PC-9 (cell line): ENCODE data around the gene ZFR2. TPM values are rescaled to one million over a fixed set of nuclear protein-coding genes. Genes with fewer than 3 reads are reported as not detected.
A peak's percentile ranks its signal among the peaks of the same experiment; 100 is the strongest.

ENCODE experiments used
- BruUV-seq: library from RNA; stranded (reverse); fragments of 400-500 nt; replicated peaks from 2 replicates; lab custom pipeline; 2021; lab: Mats Ljungman, UMichigan
- CTCF ChIA-PET: fragments of 300-600 bp; sonication (Branson Sonifier 250); formaldehyde crosslinking; loops from one replicate; lab custom pipeline; 2022; ENCODE audit warnings: antibody characterized with exemption; lab: Charles Lee
- POLR2A ChIA-PET: fragments of 300-600 bp; sonication (Branson Sonifier 250); formaldehyde crosslinking; loops from one replicate; lab custom pipeline; 2022; ENCODE audit warnings: antibody characterized with exemption; ENCODE audit not compliant: unreplicated experiment; lab: Charles Lee
- DNase-seq, 2 experiments: peaks; one replicate each; pipeline versions ENCODE4 v3.0.0 to v3.0.0-alpha.2; 2015 to 2022; ENCODE audit warnings: mixed read lengths in 1 of 2
- H2AFZ ChIP-seq: fragments of 200-600 bp; sonication (generic); 2 replicates; pipeline ENCODE4 v1.8.1; 2017; ENCODE audit warnings: antibody characterized with exemption
- H3F3A ChIP-seq: fragments of 200-600 bp; sonication (generic); 2 replicates; pipeline ENCODE4 v1.8.1; 2017; ENCODE audit warnings: antibody characterized with exemption, mild to moderate bottlenecking, low read depth; ENCODE audit not compliant: insufficient read depth
- H3K27ac ChIP-seq: fragments of 200-600 bp; sonication (generic); 2 replicates; pipeline ENCODE4 v1.6.1; 2016; ENCODE audit warnings: mixed run types
- H3K27me3 ChIP-seq: fragments of 200-600 bp; sonication (generic); 2 replicates; pipeline ENCODE4 v1.6.1; 2016; ENCODE audit warnings: low read depth, mixed run types; ENCODE audit not compliant: insufficient read depth
- H3K36me3 ChIP-seq: fragments of 200-600 bp; sonication (generic); 2 replicates; pipeline ENCODE4 v1.6.1; 2016; ENCODE audit warnings: low read depth, mixed run types
- H3K4me1 ChIP-seq: fragments of 200-600 bp; sonication (generic); replicated peaks from 2 replicates; pipeline ENCODE4 v1.6.1; 2016; ENCODE audit warnings: mixed run types; ENCODE audit not compliant: insufficient read depth
- H3K4me2 ChIP-seq: fragments of 200-600 bp; sonication (generic); 2 replicates; pipeline ENCODE4 v1.6.1; 2017; ENCODE audit warnings: mixed run types
- H3K4me3 ChIP-seq: fragments of 200-600 bp; sonication (generic); 2 replicates; pipeline ENCODE4 v1.6.1; 2016; ENCODE audit warnings: mixed run types
- H3K79me2 ChIP-seq: fragments of 200-600 bp; sonication (generic); 2 replicates; pipeline ENCODE4 v1.6.1; 2017; ENCODE audit warnings: low read depth, mixed run types
- H3K9me2 ChIP-seq: fragments of 200-600 bp; sonication (generic); 2 replicates; pipeline ENCODE4 v1.8.1; 2017; ENCODE audit warnings: mild to moderate bottlenecking; ENCODE audit not compliant: insufficient read depth
- H3K9me3 ChIP-seq: fragments of 200-600 bp; sonication (generic); 2 replicates; pipeline ENCODE4 v1.8.1; 2016; ENCODE audit warnings: low read depth; ENCODE audit not compliant: insufficient read depth
- H4K20me1 ChIP-seq: fragments of 200-600 bp; sonication (generic); 2 replicates; pipeline ENCODE4 v1.8.1; 2017; ENCODE audit not compliant: insufficient read depth
- CTCF ChIP-seq: fragments of 200-600 bp; sonication (generic); conservative IDR thresholded peaks from 2 replicates; pipeline ENCODE4 v1.6.1; 2017; ENCODE audit warnings: mixed run types, antibody characterized with exemption, mild to moderate bottlenecking, moderate library complexity
- EZH2 ChIP-seq: fragments of 200-600 bp; sonication (generic); IDR thresholded peaks from 2 replicates; pipeline ENCODE4 v1.8.0; 2017; ENCODE audit warnings: antibody characterized with exemption, low read depth
- intact Hi-C: fragments of 100-400 bp; cut with micrococcal nuclease; formaldehyde crosslinking; loops from one replicate; pipeline ENCODE4 v1.10.0; 2022; ENCODE audit not compliant: unreplicated experiment
- total RNA-seq: library from RNA; stranded (reverse); gene quantifications from 2 replicates; pipeline ENCODE4 v1.2.3, GENCODE V29; 2021

Gene ZFR2
- total RNA-seq, 1 experiment from 2014 or later: not detected

- Histone ChIP-seq H3K27ac (no peak overlapping the region), H3K79me2 (no peaks in the 10 kb centered on the region), H3K4me1 (no peaks in the 10 kb centered on the region), H3K4me2 (no peak overlapping the region), H3K27me3 (peaks cover 29% of the 10 kb centered on the region; the same call in 1 of the 2 replicates), H3K4me3 (no peak overlapping the region), H3K36me3 (no peaks in the 10 kb centered on the region), H3F3A (no peaks in the 10 kb centered on the region), H2AFZ (no peak overlapping the region), H3K9me2 (no peaks in the 10 kb centered on the region), H4K20me1 (no peaks in the 10 kb centered on the region), H3K9me3 (no peaks in the 10 kb centered on the region)
- POLR2A ChIA-PET: interaction anchor here (0.7 kb wide), 1 partner anchor 39 kb away, joined by 4 read pairs; no protein-coding TSS in a partner anchor
- intact Hi-C loops: no loop called here
- TF ChIP-seq CTCF (peak; percentile 92), EZH2 (no peak)
- peak in 1 of 2 experiments; percentile 56 for DNase-seq
- BruUV-seq: no TSS peak
- CTCF ChIA-PET: interaction anchor here (0.6 kb wide), 3 partner anchors 104 to 921 kb away, joined by 3 to 7 read pairs (median 4); no protein-coding TSS in a partner anchor
Observed at GRCh38 chr19:3821857-3822364, 46.9 kb downstream of the ZFR2 start.

- no peak for DNase-seq
- ChIA-PET CTCF (no interaction called here), POLR2A (no interaction called here)
- H3K79me2 ChIP-seq: no peaks in the 10 kb centered on the region
- H3K36me3 ChIP-seq: no peaks in the 10 kb centered on the region
- intact Hi-C loops: no loop called here
- H2AFZ ChIP-seq: no peak overlapping the region
- TF ChIP-seq CTCF: no peak
- TF ChIP-seq EZH2: no peak
- no peak overlapping the region for H3K4me3 ChIP-seq
- H4K20me1 ChIP-seq: no peaks in the 10 kb centered on the region
- H3K27ac ChIP-seq: no peak overlapping the region
- peaks cover 29% of the 10 kb centered on the region; the same call in 1 of the 2 replicates for H3K27me3 ChIP-seq
- no peaks in the 10 kb centered on the region for H3K9me3 ChIP-seq
- H3F3A ChIP-seq: no peaks in the 10 kb centered on the region
- no peaks in the 10 kb centered on the region for H3K9me2 ChIP-seq
- no peak overlapping the region for H3K4me2 ChIP-seq
- no peaks in the 10 kb centered on the region for H3K4me1 ChIP-seq
- no TSS peak for BruUV-seq
Observed at GRCh38 chr19:3821156-3821555, 47.7 kb downstream of the ZFR2 start.

GRCh38 chr19:3819989-3820388, 48.8 kb downstream of the ZFR2 start:
- intact Hi-C loops: no loop called here

More at GRCh38 chr19:3819989-3820388, 48.8 kb downstream of the ZFR2 start:
- Histone ChIP-seq H3K27me3 (peaks cover 29% of the 10 kb centered on the region; the same call in 1 of the 2 replicates), H3K4me1 (no peaks in the 10 kb centered on the region), H2AFZ (no peak overlapping the region), H3K27ac (no peak overlapping the region), H3K4me2 (no peak overlapping the region), H4K20me1 (no peaks in the 10 kb centered on the region), H3K79me2 (no peaks in the 10 kb centered on the region), H3K4me3 (no peak overlapping the region), H3K36me3 (no peaks in the 10 kb centered on the region), H3K9me2 (no peaks in the 10 kb centered on the region), H3F3A (no peaks in the 10 kb centered on the region), H3K9me3 (no peaks in the 10 kb centered on the region)
- BruUV-seq: no TSS peak
- ChIA-PET CTCF (no interaction called here), POLR2A (no interaction called here)
- no peak for TF ChIP-seq CTCF
- no peak for TF ChIP-seq EZH2
- no peak for DNase-seq
